Stimulated activated CD4-positive, alpha-beta T cell treated with anti-CD3 and anti-CD28 coated beads, Interleukin-4, amount 100 ng/mL, for 4 hours (primary cell): ENCODE data around the gene PCDHB8.
A peak's percentile ranks its signal among the peaks of the same experiment; 100 is the strongest.
"Not testable (repeated sequence)": the region's sequence is repeated elsewhere in the genome, so short reads cannot be mapped to it uniquely, and the experiment has no call there.

Source experiments
- DNase-seq, 2 experiments: peaks; one replicate each; pipeline ENCODE4 v3.0.0-alpha.2; 2020

The PCDHB8 gene

DNA sequence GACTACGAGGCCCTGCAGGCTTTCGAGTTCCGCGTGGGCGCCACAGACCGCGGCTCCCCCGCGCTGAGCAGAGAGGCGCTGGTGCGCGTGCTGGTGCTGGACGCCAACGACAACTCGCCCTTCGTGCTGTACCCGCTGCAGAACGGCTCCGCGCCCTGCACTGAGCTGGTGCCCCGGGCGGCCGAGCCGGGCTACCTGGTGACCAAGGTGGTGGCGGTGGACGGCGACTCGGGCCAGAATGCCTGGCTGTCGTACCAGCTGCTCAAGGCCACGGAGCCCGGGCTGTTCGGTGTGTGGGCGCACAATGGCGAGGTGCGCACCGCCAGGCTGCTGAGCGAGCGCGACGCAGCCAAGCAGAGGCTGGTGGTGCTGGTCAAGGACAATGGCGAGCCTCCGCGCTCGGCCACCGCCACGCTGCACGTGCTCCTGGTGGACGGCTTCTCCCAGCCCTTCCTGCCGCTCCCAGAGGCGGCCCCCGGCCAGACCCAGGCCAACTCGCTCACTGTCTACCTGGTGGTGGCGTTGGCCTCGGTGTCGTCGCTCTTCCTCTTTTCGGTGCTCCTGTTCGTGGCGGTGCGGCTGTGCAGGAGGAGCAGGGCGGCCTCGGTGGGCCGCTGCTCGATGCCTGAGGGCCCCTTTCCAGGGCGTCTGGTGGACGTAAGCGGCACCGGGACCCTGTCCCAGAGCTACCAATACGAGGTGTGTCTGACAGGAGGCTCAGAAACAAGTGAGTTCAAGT, 6.7 kb downstream of the PCDHB8 start:
- DNase-seq, result not testable (repeated sequence)

DNA sequence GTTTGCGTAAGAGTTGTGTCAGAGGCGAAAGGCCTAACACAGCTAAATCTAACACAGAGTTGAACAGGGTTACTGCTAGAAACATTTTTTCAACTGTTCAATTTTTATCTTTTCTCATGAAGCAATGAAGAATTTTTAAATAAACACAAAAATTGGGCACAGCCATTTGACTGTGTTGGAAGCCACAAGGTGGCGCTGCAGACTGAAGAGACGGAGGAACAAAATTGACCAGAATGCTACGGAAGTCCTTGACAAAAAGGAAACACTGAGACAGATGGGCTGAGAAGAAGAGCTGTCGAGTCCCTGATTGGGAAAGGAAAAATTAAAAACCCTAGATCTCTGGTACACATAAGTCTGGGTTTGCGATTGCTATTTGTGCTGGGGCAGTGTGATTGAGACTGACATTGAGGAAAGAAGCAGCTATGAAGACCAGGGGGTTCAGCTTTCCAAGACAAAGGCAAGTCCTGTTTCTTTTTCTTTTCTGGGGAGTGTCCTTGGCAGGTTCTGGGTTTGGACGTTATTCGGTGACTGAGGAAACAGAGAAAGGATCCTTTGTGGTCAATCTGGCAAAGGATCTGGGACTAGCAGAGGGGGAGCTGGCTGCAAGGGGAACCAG, 9.4 kb downstream of the PCDHB8 start, which contains the start of gene PCDHB9:
TSS of gene PCDHB9 (plus strand) at position 265 of the 616 bp plus-strand sequence. CDS start at position 423, 158 bp downstream.
- peak in 1 of 2 experiments; percentile 12 for DNase-seq

DNA sequence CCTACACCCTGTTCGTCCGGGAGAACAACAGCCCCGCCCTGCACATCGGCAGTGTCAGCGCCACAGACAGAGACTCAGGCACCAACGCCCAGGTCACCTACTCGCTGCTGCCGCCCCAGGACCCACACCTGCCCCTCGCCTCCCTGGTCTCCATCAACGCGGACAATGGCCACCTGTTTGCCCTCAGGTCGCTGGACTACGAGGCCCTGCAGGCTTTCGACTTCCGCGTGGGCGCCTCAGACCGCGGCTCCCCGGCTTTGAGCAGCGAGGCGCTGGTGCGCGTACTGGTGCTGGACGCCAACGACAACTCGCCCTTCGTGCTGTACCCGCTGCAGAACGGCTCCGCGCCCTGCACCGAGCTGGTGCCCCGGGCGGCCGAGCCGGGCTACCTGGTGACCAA, 11.1 kb downstream of the PCDHB8 start:
- not testable (repeated sequence) for DNase-seq

DNA sequence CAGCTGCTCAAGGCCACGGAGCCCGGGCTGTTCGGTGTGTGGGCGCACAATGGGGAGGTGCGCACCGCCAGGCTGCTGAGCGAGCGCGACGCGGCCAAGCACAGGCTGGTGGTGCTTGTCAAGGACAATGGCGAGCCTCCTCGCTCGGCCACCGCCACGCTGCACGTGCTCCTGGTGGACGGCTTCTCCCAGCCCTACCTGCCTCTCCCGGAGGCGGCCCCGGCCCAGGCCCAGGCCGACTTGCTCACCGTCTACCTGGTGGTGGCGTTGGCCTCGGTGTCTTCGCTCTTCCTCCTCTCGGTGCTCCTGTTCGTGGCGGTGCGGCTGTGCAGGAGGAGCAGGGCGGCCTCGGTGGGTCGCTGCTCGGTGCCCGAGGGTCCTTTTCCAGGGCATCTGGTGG, 11.5 kb downstream of the PCDHB8 start:
- not testable (repeated sequence) for DNase-seq

DNA sequence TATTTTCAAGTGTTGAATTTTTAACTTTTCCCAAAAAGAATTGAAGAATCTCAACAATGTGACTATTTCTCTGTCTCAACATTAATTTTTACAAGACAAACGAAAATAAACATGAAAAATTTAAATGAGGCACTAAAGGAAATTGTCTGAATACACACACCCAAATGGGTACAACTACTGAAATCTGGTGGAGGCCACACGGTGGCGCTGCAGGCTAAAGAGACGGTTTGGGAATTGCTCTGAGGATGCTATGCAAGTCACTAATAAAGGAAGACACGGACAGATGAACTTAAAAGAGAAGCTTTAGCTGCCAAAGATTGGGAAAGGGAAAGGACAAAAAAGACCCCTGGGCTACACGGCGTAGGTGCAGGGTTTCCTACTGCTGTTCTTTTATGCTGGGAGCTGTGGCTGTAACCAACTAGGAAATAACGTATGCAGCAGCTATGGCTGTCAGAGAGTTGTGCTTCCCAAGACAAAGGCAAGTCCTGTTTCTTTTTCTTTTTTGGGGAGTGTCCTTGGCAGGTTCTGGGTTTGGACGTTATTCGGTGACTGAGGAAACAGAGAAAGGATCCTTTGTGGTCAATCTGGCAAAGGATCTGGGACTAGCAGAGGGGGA, 14.6 kb downstream of the PCDHB8 start, which contains the start of gene PCDHB10:
TSS of gene PCDHB10 (plus strand) at position 244 of the 616 bp plus-strand sequence. CDS start at position 444, 200 bp downstream.
- peak in 1 of 2 experiments; percentile 4 for DNase-seq

DNA sequence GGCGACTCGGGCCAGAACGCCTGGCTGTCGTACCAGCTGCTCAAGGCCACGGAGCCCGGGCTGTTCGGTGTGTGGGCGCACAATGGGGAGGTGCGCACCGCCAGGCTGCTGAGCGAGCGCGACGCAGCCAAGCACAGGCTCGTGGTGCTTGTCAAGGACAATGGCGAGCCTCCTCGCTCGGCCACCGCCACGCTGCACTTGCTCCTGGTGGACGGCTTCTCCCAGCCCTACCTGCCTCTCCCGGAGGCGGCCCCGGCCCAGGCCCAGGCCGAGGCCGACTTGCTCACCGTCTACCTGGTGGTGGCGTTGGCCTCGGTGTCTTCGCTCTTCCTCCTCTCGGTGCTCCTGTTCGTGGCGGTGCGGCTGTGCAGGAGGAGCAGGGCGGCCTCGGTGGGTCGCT, 16.7 kb downstream of the PCDHB8 start:
- not testable (repeated sequence) for DNase-seq

DNA sequence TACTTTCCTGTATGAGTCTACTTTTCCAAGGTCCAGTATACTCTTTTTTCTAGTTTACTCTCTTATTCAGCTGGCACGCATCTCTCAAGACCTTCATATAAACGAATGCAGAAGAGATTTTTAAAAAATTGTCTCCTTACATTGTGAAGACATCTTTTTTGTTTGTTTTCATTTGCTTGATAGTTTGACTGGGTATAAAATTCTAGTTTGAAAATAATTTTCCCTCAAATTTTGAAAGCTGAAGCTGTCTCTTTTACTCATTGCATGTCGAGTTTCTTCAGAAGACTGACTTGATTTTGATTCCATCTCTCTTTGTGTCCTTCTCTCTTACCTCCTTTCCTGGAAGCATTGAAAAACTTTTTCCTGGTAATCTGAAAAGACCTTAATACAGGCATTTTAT, 18.8 kb downstream of the PCDHB8 start:
- no peak for DNase-seq

DNA sequence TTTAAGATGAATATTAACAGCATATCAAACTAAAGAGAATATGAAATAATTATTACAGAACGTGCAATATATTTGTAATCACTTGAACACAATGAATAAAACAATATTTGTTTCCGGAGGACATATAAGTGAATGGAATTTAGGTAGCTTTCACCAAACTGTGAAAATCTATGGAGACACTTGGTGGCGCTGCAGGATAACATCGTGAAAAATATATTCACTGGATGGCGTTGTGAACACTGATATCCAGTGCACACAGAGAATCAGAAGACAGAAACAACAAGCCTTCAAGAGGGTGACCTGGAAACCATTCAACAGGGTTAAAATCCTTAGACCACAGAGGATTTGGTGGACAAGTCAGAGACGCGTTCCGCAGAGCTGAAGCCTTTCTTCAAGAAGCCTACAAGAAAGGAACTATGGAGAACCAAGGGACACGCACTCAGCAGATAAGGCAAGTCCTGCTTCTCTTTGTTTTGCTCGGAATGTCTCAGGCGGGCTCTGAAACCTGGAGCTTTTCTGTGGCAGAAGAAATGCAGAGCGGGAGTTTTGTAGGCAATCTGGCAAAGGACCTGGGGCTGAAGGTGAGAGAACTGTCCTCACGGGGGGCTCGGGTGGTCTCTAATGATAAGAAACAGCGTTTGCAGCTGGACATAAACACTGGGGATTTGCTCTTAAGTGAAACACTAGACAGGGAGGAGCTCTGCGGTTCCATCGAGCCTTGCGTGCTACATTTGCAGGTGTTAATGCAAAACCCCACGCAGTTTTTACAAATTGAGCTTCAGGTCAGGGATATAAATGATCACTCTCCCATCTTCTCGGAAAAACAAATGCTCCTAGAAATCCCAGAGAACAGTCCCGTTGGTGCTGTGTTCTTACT, 22.0 kb downstream of the PCDHB8 start, which contains the start of gene PCDHB11:
TSS of gene PCDHB11 (plus strand) at position 269 of the 877 bp plus-strand sequence. CDS start at position 417, 148 bp downstream.
- DNase-seq, result no peak

DNA sequence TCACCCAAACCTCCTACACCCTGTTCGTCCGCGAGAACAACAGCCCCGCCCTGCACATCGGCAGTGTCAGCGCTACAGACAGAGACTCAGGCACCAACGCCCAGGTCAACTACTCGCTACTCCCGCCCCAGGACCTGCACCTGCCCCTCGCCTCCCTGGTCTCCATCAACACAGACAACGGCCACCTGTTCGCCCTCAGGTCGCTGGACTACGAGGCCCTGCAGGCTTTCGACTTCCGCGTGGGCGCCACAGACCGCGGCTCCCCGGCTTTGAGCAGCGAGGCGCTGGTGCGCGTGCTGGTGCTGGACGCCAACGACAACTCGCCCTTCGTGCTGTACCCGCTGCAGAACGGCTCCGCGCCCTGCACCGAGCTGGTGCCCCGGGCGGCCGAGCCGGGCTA, 23.5 kb downstream of the PCDHB8 start:
- not testable (repeated sequence) for DNase-seq

DNA sequence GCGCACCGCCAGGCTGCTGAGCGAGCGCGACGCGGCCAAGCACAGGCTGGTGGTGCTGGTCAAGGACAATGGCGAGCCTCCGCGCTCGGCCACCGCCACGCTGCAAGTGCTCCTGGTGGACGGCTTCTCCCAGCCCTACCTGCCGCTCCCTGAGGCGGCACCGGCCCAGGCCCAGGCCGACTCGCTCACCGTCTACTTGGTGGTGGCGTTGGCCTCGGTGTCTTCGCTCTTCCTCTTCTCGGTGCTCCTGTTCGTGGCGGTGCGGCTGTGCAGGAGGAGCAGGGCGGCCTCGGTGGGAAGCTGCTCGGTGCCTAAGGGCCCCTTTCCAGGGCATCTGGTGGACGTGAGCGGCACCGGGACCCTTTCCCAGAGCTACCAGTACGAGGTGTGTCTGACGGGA, 24.1 kb downstream of the PCDHB8 start:
- DNase-seq, result not testable (repeated sequence)

DNA sequence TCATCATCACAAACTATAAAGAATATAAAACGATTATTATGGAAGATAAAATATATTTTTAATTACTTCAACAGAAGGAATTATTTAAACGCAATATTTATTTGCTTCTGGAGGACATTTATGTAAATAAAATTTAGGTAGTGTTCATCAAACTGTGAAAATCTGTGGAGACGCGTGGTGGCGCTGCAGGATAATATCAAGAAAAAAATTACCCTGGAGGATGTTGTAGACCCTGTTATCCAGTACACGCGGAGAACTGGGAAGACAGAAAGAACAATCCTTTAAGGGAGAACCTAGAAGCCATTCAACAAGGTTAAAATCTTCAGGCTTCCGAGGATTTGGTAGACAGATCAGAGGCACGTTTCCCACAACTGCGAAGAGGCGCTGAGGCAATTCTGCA, 30.9 kb downstream of the PCDHB8 start, which contains the start of gene PCDHB12:
TSS of gene PCDHB12 (plus strand) at position 242 of the 400 bp plus-strand sequence. CDS start 189 bp downstream, outside the sequence.
- no peak for DNase-seq

DNA sequence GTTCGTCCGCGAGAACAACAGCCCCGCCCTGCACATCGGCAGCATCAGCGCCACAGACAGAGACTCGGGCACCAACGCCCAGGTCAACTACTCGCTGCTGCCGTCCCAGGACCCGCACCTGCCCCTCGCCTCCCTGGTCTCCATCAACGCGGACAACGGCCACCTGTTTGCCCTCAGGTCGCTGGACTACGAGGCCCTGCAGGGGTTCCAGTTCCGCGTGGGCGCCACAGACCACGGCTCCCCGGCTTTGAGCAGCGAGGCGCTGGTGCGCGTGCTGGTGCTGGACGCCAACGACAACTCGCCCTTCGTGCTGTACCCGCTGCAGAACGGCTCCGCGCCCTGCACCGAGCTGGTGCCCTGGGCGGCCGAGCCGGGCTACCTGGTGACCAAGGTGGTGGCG, 32.7 kb downstream of the PCDHB8 start:
- DNase-seq, result not testable (repeated sequence)

DNA sequence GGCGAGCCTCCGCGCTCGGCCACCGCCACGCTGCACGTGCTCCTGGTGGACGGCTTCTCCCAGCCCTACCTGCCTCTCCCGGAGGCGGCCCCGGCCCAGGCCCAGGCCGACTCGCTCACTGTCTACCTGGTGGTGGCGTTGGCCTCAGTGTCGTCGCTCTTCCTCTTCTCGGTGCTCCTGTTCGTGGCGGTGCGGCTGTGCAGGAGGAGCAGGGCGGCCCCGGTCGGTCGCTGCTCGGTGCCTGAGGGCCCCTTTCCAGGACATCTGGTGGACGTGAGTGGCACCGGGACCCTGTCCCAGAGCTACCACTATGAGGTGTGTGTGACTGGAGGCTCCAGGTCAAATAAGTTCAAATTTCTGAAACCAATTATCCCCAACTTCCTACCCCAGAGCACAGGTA, 33.3 kb downstream of the PCDHB8 start:
- not testable (repeated sequence) for DNase-seq

DNA sequence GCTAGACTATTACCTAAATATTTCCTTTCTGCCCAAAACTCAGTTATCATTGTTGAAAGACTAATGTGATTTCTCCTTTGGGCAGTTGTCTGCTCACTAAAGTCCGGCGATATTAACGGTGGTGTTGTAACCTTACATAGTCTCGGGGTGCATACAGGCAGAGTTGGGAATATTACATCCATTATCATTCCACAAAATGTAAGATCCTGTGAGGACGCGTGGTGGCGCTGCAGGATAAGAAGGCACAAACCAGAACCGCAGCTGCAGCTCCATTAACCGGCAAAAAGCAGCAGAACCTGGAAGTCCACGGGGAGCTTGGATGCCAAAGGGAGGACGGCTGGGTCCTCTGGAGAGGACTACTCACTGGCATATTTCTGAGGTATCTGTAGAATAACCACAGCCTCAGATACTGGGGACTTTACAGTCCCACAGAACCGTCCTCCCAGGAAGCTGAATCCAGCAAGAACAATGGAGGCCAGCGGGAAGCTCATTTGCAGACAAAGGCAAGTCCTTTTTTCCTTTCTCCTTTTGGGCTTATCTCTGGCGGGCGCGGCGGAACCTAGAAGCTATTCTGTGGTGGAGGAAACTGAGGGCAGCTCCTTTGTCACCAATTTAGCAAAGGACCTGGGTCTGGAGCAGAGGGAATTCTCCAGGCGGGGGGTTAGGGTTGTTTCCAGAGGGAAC, 36.2 kb downstream of the PCDHB8 start, which contains the start of gene PCDHB13:
TSS of gene PCDHB13 (plus strand) at position 264 of the 684 bp plus-strand sequence. CDS start at position 469, 205 bp downstream.
- peak in 1 of 2 experiments; percentile 15 for DNase-seq

DNA sequence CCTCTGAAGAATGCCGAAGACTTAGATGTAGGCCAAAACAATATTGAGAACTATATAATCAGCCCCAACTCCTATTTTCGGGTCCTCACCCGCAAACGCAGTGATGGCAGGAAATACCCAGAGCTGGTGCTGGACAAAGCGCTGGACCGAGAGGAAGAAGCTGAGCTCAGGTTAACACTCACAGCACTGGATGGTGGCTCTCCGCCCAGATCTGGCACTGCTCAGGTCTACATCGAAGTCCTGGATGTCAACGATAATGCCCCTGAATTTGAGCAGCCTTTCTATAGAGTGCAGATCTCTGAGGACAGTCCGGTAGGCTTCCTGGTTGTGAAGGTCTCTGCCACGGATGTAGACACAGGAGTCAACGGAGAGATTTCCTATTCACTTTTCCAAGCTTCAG, 37.0 kb downstream of the PCDHB8 start:
- not testable (repeated sequence) for DNase-seq

DNA sequence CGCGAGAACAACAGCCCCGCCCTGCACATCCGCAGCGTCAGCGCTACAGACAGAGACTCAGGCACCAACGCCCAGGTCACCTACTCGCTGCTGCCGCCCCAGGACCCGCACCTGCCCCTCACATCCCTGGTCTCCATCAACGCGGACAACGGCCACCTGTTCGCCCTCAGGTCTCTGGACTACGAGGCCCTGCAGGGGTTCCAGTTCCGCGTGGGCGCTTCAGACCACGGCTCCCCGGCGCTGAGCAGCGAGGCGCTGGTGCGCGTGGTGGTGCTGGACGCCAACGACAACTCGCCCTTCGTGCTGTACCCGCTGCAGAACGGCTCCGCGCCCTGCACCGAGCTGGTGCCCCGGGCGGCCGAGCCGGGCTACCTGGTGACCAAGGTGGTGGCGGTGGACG, 37.9 kb downstream of the PCDHB8 start:
- not testable (repeated sequence) for DNase-seq

DNA sequence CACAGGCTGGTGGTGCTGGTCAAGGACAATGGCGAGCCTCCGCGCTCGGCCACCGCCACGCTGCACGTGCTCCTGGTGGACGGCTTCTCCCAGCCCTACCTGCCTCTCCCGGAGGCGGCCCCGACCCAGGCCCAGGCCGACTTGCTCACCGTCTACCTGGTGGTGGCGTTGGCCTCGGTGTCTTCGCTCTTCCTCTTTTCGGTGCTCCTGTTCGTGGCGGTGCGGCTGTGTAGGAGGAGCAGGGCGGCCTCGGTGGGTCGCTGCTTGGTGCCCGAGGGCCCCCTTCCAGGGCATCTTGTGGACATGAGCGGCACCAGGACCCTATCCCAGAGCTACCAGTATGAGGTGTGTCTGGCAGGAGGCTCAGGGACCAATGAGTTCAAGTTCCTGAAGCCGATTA, 38.4 kb downstream of the PCDHB8 start:
- DNase-seq, result not testable (repeated sequence)

DNA sequence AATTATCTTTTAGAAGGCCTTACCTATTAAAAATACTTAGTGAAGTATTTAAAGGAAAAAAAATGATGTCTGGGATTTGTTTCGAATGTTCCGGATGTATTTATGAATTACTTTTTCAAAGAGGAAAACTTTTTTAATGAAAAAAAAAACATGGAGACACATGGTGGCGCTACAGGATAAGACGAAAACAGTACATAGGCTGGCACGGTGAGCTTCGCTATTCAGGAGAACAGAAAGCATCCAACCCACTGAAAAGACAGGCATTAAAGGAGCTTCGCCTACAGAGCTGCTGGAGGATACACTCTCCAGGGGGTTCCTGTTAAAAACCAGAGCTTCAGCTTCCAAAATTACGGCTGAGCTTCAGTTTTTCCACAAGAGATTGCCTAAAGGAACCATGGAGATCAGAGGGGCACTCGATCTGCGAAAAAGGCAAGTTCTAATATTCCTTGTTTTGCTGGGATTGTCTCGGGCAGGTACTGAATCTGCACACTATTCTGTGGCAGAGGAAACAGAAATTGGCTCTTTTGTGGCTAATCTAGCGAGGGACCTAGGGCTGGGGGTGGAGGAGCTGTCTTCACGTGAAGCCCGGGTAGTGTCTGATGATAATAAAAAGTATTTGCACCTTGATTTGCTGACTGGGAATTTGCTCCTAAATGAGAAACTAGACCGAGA, 45.7 kb downstream of the PCDHB8 start, which contains the start of gene PCDHB14:
TSS of gene PCDHB14 (plus strand) at position 232 of the 672 bp plus-strand sequence. CDS start at position 395, 163 bp downstream.
- DNase-seq, result no peak

DNA sequence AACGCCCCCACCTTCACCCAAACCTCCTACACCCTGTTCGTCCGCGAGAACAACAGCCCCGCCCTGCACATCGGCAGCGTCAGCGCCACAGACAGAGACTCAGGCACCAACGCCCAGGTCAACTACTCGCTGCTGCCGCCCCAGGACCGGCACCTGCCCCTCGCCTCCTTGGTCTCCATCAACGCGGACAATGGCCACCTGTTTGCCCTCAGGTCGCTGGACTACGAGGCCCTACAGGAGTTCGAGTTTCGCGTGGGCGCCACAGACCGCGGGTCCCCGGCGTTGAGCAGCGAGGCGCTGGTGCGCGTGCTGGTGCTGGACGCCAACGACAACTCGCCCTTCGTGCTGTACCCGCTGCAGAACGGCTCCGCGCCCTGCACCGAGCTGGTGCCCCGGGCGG, 47.3 kb downstream of the PCDHB8 start:
- not testable (repeated sequence) for DNase-seq

DNA sequence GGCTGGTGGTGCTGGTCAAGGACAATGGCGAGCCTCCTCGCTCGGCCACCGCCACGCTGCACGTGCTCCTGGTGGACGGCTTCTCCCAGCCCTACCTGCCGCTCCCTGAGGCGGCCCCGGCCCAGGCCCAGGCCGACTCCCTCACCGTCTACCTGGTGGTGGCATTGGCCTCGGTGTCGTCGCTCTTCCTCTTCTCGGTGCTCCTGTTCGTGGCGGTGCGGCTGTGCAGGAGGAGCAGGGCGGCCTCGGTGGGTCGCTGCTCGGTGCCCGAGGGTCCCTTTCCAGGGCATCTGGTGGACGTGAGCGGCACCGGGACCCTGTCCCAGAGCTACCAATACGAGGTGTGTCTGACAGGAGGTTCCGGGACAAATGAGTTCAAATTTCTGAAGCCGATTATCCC, 47.8 kb downstream of the PCDHB8 start:
- DNase-seq, result not testable (repeated sequence)
